Activated B cell treated with CpG ODN at 0.5 μM for 24 hours (primary cell): Measurements from ENCODE around the gene LCNL1. TPM values are rescaled to one million over a fixed set of nuclear protein-coding genes. Genes with fewer than 3 reads are reported as not detected.

Experiments
- ATAC-seq: fragments of 200-7000 bp; cut with Tn5 transposase; one replicate; pipeline ENCODE4 v1.10.0; 2021; ENCODE audit warnings: low read depth, mild to moderate bottlenecking, moderate library complexity
- CTCF ChIA-PET: fragments of 350-600 bp; sonication (Branson Sonifier 250); formaldehyde crosslinking; loops from one replicate; lab custom pipeline; 2021; ENCODE audit warnings: antibody characterized with exemption; lab: Charles Lee
- POLR2A ChIA-PET: fragments of 350-600 bp; sonication (Branson Sonifier 250); formaldehyde crosslinking; loops from one replicate; lab custom pipeline; 2021; ENCODE audit warnings: antibody characterized with exemption; lab: Charles Lee
- DNase-seq: peaks from one replicate; pipeline ENCODE4 v3.0.0; 2022
- H3K27ac Mint-ChIP-seq: one replicate; pipeline ENCODE4 v1.8.0; 2020; ENCODE audit warnings: mixed read lengths
- H3K27me3 Mint-ChIP-seq: one replicate; pipeline ENCODE4 v1.8.0; 2021; ENCODE audit warnings: mixed read lengths
- H3K36me3 Mint-ChIP-seq: one replicate; pipeline ENCODE4 v1.8.0; 2021; ENCODE audit warnings: low read depth, mixed read lengths
- H3K4me1 Mint-ChIP-seq: one replicate; pipeline ENCODE4 v1.8.0; 2021; ENCODE audit warnings: mixed read lengths
- H3K4me3 Mint-ChIP-seq: one replicate; pipeline ENCODE4 v1.8.0; 2020; ENCODE audit warnings: mild to moderate bottlenecking, mixed read lengths
- H3K9me3 Mint-ChIP-seq: one replicate; pipeline ENCODE4 v1.8.0; 2020; ENCODE audit warnings: mixed read lengths
- CTCF ChIP-seq: fragments of 200-600 bp; IDR thresholded peaks from one replicate; pipeline ENCODE4 v1.8.0; 2022; ENCODE audit warnings: antibody characterized with exemption, mild to moderate bottlenecking
- intact Hi-C: fragments of 100-400 bp; cut with micrococcal nuclease; formaldehyde crosslinking; loops from one replicate; pipeline ENCODE4 v1.15.1; 2024
- total RNA-seq: library from RNA; stranded (reverse); gene quantifications from 2 replicates; pipeline ENCODE4 v1.2.3, GENCODE V29; 2022

LCNL1 gene
- total RNA-seq, 1 donor from 2014 or later = not detected

- DNase-seq = no peak
- H3K36me3 Mint-ChIP-seq = peaks cover 6% of the 10 kb centered on the region
- TF ChIP-seq CTCF = no peak
- H3K4me3 Mint-ChIP-seq = no peak overlapping the region
- POLR2A ChIA-PET = no interaction called here
- peaks cover 1% of the 10 kb centered on the region for H3K4me1 Mint-ChIP-seq
- no peak for ATAC-seq
- CTCF ChIA-PET = no interaction called here
- no peak overlapping the region for H3K27ac Mint-ChIP-seq
- intact Hi-C loops = no loop called here
- H3K9me3 Mint-ChIP-seq = no peaks in the 10 kb centered on the region
- H3K27me3 Mint-ChIP-seq = no peaks in the 10 kb centered on the region
Measured at GRCh38 chr9:137017791-137018497, 35.2 kb downstream of the LCNL1 start.

GRCh38 chr9:137018761-137019559 lies 36.2 kb downstream of the LCNL1 start:
- no peak for DNase-seq
- Mint-ChIP-seq H3K27ac (no peak overlapping the region), H3K27me3 (no peaks in the 10 kb centered on the region), H3K4me1 (peaks cover 1% of the 10 kb centered on the region), H3K9me3 (no peaks in the 10 kb centered on the region), H3K36me3 (peaks cover 6% of the 10 kb centered on the region), H3K4me3 (no peak overlapping the region)
- no peak for TF ChIP-seq CTCF
- POLR2A ChIA-PET = no interaction called here
- no peak for ATAC-seq
- CTCF ChIA-PET = no interaction called here
- intact Hi-C loops = no loop called here

- Mint-ChIP-seq H3K9me3 (no peaks in the 10 kb centered on the region), H3K4me3 (no peak overlapping the region), H3K4me1 (peaks cover 1% of the 10 kb centered on the region), H3K27me3 (no peaks in the 10 kb centered on the region), H3K36me3 (peaks cover 4% of the 10 kb centered on the region), H3K27ac (no peak overlapping the region)
- DNase-seq (no peak), ATAC-seq (no peak)
- CTCF ChIA-PET = interaction anchor here (1.0 to 1.7 kb wide), 2 partner anchors 9 to 15 kb away, joined by 3 to 4 read pairs; no protein-coding TSS in a partner anchor
- TF ChIP-seq CTCF = no peak
- intact Hi-C loops = no loop called here
- POLR2A ChIA-PET = no interaction called here
Measured at GRCh38 chr9:137019891-137020683, 37.3 kb downstream of the LCNL1 start.

GRCh38 chr9:137020771-137021567 lies 38.2 kb downstream of the LCNL1 start:
- DNase-seq (no peak), ATAC-seq (no peak)
- Mint-ChIP-seq H3K9me3 (no peaks in the 10 kb centered on the region), H3K36me3 (peaks cover 4% of the 10 kb centered on the region), H3K27me3 (no peaks in the 10 kb centered on the region), H3K4me3 (no peak overlapping the region), H3K4me1 (peaks cover 5% of the 10 kb centered on the region), H3K27ac (no peak overlapping the region)
- ChIA-PET POLR2A (no interaction called here), CTCF (interaction anchor here (1.0 to 1.7 kb wide), 2 partner anchors 8 to 14 kb away, joined by 3 to 4 read pairs; no protein-coding TSS in a partner anchor)
- intact Hi-C loops = no loop called here
- TF ChIP-seq CTCF = no peak
